IPS-NIHi7 (cell line): ENCODE measurements around the gene ZYG11B.
"Not testable (repeated sequence)": the region's sequence is repeated elsewhere in the genome, so short reads cannot be mapped to it uniquely, and the experiment has no call there.

Experiments used
- DNase-seq: peaks from one replicate; pipeline ENCODE4 v3.0.0; 2012; ENCODE audit warnings: mixed read lengths; ENCODE audit errors: extremely low spot score

The ZYG11B gene

DNA sequence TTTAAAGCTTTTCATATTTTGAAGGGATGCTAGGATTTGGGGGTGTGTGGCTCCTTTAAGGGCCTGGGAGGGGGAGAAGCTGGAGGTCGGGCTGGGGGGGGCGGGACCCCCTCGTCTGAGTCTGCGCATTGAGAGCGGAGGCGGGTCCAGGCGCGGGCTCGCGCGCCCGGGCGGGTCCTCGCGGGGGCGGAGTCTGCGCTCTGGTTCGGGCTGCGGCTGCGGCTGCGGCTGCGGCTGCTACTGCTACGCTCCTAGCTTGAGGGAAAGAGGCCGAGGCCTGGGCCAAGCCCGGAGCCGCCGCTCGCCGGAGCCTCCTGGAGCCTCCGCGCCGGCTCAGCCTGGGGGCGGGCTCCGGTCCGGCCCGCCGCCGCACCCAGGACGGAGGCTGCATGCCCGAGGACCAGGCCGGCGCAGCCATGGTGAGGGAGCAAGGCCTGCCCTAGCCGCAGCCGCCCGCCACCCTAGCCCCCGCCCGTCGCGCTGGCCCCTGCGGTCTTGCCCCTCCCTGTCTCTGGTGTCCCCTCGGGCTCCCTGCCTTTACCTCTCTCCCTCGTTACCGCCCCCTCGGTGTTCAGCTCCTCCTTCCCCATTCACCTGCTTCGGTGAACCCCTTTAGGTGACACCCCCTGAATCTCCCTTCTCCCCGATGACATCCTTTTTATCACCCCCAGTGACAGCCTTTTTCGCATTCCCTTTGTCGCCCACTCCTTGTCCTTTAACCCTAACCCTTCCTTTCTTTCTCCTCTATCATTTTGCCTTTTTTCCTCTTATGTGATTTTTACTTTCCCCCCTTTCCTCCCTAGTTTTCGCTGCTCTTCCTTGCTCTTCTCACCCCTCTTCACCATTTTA is at the start of gene ZYG11B:
ZYG11B (plus strand) TSS at position 189 of the 849 bp plus-strand sequence; CDS start at position 390, 201 bp downstream.
- peak; percentile 100 for DNase-seq

DNA sequence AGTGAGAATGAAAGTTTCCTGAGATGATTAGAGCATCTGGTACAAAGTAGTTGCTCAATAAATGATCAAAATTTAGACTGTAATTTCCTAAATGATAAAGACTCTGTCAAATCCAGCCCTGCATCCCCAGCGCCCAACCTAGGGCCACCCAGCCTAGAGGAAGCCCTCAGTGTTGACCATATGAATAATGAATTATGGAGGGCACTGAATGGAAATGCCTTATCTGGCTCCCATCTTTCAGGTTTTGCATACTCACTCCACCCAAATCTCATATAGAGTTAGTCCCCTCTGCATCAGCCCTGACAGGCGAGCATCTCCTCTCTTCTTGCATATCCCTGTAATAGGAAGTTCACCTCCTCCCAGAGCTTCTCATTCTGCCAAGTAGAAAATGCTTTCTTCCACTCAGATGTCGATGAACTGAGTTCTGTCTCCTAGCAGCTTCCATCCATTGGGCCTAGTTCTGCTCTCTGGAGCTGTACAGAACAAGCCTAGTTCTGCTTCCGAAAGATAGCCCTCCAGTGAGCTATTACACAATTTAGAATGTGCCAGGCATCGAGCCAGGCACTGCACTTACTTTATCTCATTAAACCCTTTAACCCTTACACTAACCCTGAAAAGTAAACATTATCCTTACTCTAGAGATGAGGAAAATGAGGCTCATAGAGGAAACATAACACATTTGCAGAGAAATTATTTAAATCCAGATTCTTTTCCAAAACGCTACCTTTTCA is 49.0 kb upstream of the ZYG11B start:
- DNase-seq, result no peak

DNA sequence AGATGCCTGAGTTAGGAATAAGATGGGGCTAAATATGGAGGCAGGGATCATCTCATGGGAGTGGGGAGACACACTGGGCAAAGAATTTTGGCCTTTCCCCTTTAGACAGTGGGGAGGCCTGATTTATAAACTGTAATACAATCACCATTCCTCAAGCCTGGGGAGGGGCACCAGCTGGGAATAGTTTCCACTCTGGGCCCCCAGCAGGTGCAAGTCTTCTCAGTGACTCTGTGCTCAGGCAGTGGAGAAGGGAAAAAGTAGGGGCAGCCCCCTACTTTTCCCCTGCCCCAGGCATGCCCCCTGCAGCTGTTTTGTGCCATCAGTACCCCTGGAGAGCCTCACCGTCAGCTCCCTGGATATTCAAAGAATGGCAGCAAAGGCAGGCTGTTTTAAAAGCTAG is 47.2 kb upstream of the ZYG11B start:
- no peak for DNase-seq

DNA sequence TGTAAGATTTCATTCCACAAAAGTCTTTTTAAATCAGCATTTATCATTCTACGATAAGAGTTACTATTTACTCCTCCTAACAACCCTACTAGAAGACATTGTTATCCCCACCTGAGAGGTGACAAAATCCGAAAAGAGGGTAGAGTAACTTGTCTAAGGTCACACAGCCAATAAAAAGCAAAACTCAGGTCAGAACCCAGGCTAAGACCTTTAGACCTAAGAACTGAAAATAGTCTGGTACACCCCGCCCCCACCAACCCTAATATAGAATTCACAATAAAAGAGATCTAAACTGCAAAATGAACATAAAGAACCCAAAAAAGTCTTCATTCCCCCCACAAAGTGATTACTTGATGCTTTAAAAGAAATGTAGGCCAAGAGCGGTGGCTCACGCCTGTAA is 46.8 kb upstream of the ZYG11B start:
- no peak for DNase-seq

DNA sequence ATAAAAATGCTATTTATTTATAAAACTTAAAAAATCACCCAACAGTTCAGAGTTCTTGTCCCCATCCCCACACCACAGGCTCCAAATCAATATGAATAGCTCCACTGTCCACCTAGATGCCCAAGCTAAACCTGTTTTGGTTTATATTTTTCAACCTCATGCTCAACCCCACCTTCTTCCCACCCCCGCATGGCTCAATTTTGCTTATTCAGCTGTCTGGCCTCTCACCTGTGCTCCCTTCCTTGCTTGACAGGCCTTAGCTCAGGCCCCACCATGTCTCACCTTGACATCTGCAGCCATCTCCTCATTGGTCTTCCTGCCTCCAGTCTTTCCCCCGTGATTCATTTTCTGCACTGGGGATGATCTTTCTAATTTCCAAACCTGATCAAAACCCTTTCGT is 45.9 kb upstream of the ZYG11B start:
- DNase-seq, result no peak

DNA sequence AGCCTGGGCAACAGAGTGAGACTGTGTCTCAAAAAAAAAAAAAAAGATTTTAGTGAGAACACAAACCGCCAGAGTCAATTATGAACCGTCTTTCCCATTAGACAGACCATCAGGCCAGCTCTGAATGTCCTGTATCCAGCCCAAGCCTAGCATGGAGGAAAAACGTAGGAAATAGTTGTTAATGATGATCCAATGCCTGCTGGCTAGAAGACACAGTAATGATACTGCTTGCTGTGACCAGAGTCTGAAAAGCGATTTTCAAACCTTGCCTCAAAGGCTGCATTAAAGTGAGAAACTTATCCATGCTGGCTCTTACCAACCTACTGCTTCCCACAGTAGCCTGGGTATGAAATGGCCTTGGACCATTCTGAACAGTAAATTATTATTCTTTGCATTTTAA is 45.1 kb upstream of the ZYG11B start:
- no peak for DNase-seq

DNA sequence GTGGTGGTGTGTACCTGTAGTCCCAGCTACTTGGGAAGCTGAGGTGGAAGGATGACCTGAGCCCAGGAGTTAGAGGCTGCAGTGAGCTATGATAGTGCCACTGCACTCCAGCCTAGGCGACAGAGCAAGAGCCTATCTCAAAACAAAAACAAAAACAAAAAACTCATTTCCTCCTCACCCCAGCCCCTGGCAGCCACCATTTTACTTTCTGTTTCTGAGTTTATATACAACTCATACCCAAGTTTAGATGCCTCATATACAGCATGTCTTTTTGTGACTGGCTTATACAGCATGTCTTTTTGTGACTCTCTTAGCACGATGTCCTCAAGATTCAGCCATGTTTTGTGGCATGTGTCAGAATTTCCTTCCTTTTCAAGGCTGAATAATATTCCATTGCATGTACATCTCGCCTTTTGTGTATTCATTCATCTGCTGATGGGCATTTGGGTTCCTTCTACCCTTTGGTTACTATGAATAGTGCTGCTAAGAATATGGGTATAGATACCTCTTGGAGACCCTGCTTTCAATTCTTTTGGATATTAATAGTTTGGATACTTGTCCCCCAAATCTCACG is 42.8 kb upstream of the ZYG11B start:
- no peak for DNase-seq

DNA sequence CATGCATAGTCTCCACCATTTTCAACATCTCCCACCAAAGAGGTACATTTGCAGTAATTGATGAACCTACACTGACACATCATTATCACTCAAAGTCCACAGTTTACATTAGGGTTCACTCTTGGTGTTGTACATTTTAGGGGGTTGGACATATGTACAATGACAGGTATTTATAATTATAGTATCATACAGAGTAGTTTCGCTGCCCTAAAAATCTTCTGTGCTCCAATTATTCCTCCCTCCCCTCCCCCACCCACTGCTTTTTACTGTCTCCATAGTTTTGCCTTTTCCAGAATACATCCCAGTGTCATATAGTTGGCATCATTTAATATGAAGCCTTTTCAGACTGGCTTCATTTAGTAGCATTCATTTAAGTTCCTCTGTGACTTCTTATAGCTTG is 41.7 kb upstream of the ZYG11B start:
- no peak for DNase-seq

DNA sequence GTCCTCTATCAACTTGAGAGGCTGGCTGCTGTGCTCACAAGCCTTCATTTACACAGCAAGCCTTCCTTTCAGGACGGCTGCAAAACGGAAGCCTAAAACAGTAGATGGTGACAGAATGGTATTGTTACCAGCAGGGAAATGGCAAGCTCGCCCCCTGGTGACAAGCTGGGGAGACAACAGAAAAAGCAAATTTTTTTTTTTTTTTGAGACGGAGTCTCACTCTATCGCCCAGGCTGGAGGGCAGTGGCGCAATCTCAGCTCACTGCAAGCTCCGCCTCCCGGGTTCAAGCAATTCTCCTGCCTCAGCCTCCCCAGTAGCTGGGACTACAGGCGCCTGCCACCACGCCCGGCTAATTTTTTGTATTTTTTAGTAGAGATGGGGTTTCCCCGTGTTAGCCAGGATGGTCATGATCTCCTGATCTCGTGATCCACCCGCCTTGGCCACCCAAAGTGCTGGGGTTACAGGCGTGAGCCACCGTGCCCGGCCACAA is 39.9 kb upstream of the ZYG11B start:
- DNase-seq, result peak; percentile 77

DNA sequence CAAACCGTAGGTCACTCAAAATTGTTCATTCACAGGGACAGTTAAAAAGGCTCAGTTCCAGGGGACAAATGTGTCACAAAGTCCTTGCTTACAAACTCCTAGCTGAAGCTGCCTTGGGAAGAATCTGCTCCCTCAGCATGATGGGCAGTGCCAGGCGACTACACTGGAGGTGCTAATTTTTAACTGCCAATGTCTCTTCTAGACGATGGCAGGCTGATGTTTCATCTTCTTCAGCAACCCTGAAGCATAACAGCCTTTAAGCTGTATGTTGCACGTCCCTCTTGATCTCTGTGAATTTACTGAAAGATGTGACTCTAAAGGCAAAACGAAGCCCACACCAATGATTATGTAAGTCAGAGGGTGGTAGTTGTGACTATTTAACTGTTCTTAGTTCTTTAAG is 39.4 kb upstream of the ZYG11B start:
- DNase-seq, result no peak

DNA sequence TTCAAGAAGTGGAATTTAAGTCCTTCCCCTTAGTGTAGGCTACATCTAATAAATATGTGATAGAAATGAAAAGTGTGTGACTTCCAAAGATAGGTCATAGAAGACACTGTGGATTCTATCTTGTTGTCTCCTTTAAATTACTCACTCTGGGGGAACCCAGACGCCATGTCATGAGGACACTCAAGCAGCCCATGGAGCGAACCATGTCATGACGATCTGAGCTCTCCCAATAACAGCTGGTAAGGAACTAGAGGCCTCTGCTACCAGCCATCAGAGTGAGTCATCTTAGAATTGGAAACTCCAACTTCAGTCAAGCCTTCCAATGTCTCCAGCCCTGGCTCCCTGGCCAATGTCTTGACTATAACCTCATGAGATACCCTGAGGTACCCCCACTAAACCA is 34.4 kb upstream of the ZYG11B start:
- no peak for DNase-seq

DNA sequence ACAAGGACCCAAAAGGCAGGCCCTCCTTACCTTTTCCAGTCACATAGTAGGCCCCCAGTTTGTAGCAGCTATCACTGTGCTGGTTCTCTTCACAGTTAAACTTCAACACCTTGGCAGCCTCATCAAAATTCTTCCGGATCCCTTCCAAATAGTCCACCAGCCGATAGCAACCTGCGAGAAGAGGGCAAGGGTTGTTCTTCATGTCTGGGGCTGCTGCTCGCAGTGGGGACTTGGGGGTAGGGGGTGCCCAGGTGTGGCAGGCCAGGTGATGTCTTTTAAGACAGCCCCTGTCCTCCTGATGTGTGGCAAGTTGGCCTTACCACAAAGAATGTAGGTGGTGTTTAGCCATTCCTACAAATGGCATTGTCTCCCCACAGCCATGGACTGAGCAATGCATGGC is 33.6 kb upstream of the ZYG11B start:
- DNase-seq, result no peak

DNA sequence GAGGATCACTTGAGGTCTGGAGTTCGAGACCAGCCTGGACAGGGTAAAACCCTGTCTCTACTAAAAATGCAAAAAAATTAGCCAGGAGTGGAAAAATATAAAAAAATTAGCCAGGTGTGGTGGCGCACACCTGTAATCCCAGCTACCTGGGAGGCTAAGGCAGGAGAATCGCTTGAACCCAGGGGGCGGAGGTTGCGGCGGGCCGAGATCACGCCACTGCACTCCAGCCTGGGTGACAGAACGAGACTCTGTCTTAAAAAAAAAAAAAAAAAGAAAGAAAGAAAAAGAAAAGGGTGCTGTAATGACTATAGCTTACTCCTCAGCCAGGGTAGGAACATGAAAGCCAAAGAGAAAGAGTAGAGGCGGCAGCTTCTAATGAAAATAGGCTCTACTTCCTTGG is 32.9 kb upstream of the ZYG11B start:
- not testable (repeated sequence) for DNase-seq

DNA sequence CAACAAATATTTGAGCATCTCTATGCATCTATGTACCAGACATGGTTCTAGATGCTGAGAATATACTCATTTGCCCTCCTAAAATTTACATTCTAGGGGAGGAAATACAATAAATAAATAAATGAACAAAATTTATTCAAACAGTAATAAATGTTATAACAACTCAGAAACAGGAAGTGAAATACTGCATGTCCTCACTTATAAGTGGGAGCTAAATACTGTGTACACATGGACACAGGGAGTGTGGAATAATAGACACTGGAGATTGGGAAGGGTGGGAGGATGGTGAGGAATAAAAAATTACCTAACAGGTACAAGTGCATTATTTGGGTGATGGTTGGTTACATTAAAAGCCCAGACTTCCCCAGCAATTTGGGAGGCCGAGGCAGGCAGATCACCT is 32.4 kb upstream of the ZYG11B start:
- DNase-seq, result no peak

DNA sequence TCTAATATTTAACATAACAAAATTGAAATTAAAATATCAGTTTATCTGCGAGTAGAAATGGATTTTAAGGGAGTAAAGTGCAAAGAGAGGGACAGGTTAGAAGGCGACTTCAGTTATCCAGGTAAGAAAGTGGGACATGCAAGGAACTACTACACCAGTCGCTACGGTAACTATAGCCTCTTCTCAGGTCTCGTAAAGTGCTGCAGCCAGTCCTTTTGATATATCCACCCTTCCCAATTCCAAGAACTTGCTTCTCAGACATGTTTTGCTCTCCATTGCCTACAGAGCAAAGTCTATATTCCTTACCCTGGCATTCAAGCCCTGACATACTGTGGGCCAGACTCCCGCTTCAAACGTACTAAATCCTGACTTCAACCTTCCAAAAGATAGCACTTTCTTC is 30.6 kb upstream of the ZYG11B start:
- no peak for DNase-seq

DNA sequence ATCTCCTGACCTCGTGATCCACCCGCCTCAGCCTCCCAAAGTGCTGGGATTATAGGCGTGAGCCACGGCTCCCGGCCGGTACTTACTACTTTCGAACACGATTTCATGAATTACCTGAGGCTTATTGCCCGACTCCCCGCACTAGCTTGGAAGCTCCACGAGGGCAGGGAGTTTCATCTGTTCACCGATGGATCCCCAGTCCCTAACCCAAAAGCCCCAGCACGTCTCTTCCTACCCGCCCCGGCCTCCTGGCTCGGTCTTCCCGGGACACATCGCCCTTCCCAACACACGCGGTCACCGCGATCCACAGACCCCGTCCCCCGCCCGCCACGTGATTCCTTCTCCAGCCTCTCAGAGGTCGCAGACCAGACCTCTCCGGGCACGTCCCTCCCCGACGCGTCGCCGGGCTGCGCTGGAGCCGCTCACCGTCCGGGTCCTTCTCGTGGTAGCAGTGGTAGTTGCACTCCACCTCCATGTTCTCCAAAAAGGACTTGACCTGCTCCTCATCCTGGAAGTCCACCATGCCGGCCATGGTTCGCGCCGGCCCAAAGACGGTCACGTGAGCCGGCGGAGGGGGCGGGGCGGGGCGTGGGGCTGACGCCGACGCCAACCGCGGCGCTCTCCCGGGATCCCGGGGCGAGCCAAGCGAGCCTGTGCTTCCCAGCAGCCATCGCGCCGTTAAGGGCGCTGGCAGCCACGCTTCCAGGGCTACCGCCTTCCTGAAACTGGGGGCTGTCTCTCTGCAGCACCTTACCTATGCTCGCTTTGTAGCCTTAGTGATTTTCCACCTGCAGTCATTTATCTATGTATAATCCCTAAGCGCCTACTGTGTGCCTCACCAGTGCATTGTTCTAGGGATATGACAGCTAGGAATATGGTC is 28.2 kb upstream of the ZYG11B start, which contains the start of gene COA7:
COA7 (minus strand) TSS at position 553 of the 880 bp plus-strand sequence; CDS start at position 532, 21 bp downstream.
- peak; percentile 86 for DNase-seq

DNA sequence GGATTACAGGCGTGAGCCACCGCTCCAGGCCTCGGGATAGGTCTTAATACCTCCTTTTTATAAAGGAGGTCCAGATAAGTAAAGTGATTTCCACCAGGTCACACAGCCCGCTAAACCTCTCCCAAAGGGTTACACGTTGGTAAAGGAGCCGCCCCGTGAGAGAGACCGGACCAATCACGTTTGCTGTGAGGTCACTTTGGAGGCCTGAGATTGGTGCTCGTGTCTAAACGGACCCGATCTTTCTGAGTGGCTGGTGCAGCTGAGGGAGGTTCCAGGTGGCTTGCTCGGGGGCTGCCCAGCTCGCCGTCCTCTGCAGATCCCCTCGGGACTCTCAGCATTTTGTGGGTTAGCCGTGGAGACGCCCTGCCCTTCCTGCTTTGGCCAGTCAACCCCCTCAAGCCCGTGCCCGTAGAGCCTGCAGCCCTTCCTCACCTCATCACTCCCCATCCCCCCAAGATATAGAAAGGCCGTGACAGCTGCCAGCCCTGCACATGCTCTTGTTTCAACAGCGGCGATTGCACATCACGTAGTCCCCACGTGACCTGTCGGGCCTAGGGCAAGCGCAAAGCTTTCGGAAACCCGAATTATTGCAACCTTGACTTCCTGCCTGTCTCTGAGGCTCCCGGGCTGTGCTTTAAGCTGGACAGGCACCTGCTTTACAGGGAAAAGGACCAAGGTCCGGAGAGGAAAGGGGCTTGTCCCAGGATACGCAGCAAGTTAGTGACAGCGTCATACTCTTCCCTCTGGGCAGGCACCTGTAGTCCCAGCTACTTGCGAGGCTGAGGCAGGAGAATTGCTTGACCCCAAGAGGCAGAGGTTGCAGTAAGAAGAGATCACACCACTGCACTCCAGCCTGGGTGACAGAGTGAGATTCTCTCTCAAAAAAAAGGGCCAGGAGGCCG is 23.1 kb upstream of the ZYG11B start:
- peak; percentile 91 for DNase-seq

DNA sequence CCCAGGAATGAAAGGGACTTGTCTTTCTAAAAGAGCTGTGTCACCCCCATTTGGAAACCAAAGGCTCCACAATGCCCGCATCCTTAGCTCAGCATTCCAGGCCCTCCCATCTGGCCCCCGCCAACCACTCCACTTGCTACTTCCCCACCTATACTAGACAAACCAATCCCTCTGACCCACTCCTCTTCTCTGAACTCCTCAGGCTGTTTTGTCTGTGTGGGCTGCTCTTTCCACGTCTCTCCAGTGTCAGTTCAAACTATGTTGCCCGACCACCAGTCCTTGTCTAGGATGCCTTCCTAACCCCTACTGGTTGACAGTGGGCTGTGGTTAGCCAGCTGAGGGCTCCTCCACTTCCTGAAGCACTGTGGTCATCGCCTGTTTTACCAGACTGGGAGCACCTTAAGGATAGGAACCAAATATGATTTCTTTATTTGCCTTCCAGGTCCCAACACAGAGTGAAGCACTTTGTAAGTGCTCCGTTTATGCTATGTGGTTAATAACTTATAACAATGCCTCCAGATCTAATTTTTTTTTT is 20.1 kb upstream of the ZYG11B start:
- no peak for DNase-seq

DNA sequence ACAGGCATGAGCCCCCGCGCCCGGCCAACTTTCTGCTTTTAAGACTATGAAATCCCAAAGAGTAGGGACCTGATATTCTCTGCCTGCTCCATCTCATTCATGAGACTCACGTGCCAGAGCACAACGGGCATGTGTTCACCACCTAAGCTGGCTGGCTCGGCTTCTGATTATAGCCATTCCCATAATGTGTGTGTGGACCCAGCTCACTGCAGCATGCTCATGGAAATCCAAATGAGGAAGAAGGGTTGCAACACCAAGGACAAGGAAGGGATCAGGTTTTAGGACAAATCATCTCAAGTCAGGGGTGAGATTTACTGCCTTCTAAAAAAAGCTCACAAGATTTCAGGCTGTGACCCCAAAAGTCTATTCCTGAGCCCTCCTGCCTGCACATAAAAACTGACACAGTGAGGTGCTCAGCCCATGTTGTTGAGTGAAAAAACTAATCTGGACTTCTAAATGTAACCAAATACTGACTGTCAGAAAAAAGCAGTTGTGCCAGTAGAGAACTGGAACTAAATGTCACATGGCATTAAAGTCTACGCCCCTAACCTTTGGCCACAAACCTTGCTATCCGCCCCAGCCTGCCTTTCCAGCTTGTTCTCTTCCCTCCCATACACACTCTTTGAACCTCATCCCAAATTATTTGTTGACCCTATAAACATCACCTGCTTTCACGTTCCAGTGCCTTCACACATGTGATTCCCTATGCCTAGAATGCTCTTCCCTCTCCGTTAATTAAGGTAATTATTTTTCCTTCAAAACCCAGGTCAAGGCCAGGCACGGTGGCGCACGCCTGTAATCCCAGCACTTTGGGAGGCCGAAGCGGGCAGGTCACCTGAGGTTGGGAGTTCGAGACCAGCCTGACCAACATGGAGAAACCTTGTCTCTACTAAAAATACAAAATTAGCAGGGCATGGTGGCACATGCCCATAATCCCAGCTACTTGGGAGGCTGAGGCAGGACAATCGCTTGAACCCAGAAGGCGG is 19.0 kb upstream of the ZYG11B start:
- DNase-seq, result no peak
